ENCODE measurements around the gene SLC35B1. TPM values are rescaled to one million over a fixed set of nuclear protein-coding genes. Genes with fewer than 3 reads are reported as not detected.

Gene SLC35B1
- total RNA-seq (2022; extraction: Qiagen RNA extraction; ENCODE audit: low read depth) = 89.3 to 100 TPM (median 94.1 TPM) in 5 replicates

GRCh38 chr17:49707608-49708514 lies at the start of gene SLC35B1:
TSS of gene SLC35B1 (minus strand) at chr17:49707964. CDS start at chr17:49707833, 131 bp downstream.

GRCh38 chr17:49677933-49678847 lies 29.6 kb downstream of the SLC35B1 start, which contains the start of gene SPOP:
TSS of gene SPOP (minus strand) at chr17:49678097. CDS start at chr17:49622810, 55,287 bp downstream.

Other genes with a start within 250 kb of the SLC35B1 start
- gene NGFR, start 212.7 kb downstream of the SLC35B1 start, total RNA-seq (2022; extraction: Qiagen RNA extraction; ENCODE audit: low read depth) = 0.52 to 0.83 TPM (median 0.66 TPM) in 5 replicates
- 0.20 to 0.46 TPM (median 0.29 TPM) in 5 replicates for gene NXPH3, start 132.1 kb downstream of the SLC35B1 start, total RNA-seq (2022; extraction: Qiagen RNA extraction; ENCODE audit: low read depth)
- 30.7 to 47.6 TPM (median 42.1 TPM) in 5 replicates for gene SPOP, start 29.9 kb downstream of the SLC35B1 start, total RNA-seq (2022; extraction: Qiagen RNA extraction; ENCODE audit: low read depth)
- gene FAM117A, start 56.2 kb upstream of the SLC35B1 start, total RNA-seq (2022; extraction: Qiagen RNA extraction; ENCODE audit: low read depth) = 0.68 to 1.3 TPM (median 1.1 TPM) in 5 replicates
- 27.8 to 33.3 TPM (median 31.2 TPM) in 5 replicates for gene KAT7, start 80.7 kb upstream of the SLC35B1 start, total RNA-seq (2022; extraction: Qiagen RNA extraction; ENCODE audit: low read depth)
- gene TAC4, start 140.1 kb upstream of the SLC35B1 start, total RNA-seq (2022; extraction: Qiagen RNA extraction; ENCODE audit: low read depth) = not detected in 5 replicates

Measured in A549 treated with DMSO at 1 μM for 4 hours (cell line).